Chondrocyte (in vitro differentiated cells): Measurements from ENCODE around the gene FBXO36. TPM values are rescaled to one million over a fixed set of nuclear protein-coding genes. Genes with fewer than 3 reads are reported as not detected.
"Not testable (repeated sequence)": the region's sequence is repeated elsewhere in the genome, so short reads cannot be mapped to it uniquely, and the experiment has no call there.

ENCODE experiments used
- DNase-seq: peaks from one replicate; pipeline ENCODE4 v3.0.0; 2021; ENCODE audit warnings: mixed read lengths, low spot score
- H3K27ac Mint-ChIP-seq: one replicate; pipeline ENCODE4 v1.8.0; 2021; ENCODE audit warnings: mild to moderate bottlenecking, moderate library complexity, mixed read lengths; ENCODE audit not compliant: unreplicated experiment
- H3K27me3 Mint-ChIP-seq: 2 replicates; pipeline ENCODE4 v1.8.0; 2021; ENCODE audit warnings: low read depth, mixed read lengths
- H3K36me3 Mint-ChIP-seq: 2 replicates; pipeline ENCODE4 v1.8.0; 2021; ENCODE audit warnings: low read depth, mixed read lengths
- H3K4me1 Mint-ChIP-seq: 2 replicates; pipeline ENCODE4 v1.8.0; 2021; ENCODE audit warnings: low read depth, mild to moderate bottlenecking, mixed read lengths
- H3K4me3 Mint-ChIP-seq: one replicate; pipeline ENCODE4 v1.8.0; 2021; ENCODE audit warnings: mild to moderate bottlenecking, moderate library complexity, mixed read lengths; ENCODE audit not compliant: unreplicated experiment
- H3K9me3 Mint-ChIP-seq: 2 replicates; pipeline ENCODE4 v1.8.0; 2021; ENCODE audit warnings: low read depth, mixed read lengths
- total RNA-seq: library from RNA; stranded (reverse); gene quantifications from 3 replicates; pipeline ENCODE4 v1.2.1, GENCODE V29; 2021
- TF ChIP-seq, protein P1 (sequence below): fragments of 200-600 bp; sonication (generic); IDR thresholded peaks from 2 replicates; pipeline ENCODE4 v1.5.0; 2021; ENCODE audit warnings: antibody characterized with exemption, mild to moderate bottlenecking, moderate library complexity

FBXO36 gene
- total RNA-seq, 1 donor from 2014 or later = 3.0 TPM

DNA sequence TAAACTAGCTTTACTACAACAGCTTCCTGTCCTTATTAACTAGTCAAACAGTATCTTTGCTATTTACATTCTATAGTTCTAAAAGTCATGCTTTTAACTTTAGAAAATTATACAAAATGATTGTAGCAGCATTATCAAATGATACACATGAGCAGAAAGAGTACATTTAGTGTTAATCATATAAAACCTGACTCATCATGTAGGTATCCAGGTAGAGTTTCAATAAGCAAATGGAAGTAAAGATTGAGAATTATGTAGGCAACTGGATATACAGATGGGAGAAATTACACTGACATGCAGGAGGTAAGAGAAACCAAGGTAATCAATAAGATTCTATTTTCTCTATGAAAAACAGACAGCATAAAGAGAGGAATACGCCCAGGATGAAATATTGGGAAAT lies 34.3 kb upstream of the FBXO36 start:
- no peaks in the 10 kb centered on the region for H3K27me3 Mint-ChIP-seq
- no peaks in the 10 kb centered on the region for H3K9me3 Mint-ChIP-seq
- H3K27ac Mint-ChIP-seq = no peak overlapping the region
- no peak overlapping the region for H3K4me3 Mint-ChIP-seq
- TF ChIP-seq, protein P1, sequence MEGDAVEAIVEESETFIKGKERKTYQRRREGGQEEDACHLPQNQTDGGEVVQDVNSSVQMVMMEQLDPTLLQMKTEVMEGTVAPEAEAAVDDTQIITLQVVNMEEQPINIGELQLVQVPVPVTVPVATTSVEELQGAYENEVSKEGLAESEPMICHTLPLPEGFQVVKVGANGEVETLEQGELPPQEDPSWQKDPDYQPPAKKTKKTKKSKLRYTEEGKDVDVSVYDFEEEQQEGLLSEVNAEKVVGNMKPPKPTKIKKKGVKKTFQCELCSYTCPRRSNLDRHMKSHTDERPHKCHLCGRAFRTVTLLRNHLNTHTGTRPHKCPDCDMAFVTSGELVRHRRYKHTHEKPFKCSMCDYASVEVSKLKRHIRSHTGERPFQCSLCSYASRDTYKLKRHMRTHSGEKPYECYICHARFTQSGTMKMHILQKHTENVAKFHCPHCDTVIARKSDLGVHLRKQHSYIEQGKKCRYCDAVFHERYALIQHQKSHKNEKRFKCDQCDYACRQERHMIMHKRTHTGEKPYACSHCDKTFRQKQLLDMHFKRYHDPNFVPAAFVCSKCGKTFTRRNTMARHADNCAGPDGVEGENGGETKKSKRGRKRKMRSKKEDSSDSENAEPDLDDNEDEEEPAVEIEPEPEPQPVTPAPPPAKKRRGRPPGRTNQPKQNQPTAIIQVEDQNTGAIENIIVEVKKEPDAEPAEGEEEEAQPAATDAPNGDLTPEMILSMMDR = no peak
- peaks cover 2% of the 10 kb centered on the region for H3K36me3 Mint-ChIP-seq
- no peak for DNase-seq
- H3K4me1 Mint-ChIP-seq = peaks cover 14% of the 10 kb centered on the region

DNA sequence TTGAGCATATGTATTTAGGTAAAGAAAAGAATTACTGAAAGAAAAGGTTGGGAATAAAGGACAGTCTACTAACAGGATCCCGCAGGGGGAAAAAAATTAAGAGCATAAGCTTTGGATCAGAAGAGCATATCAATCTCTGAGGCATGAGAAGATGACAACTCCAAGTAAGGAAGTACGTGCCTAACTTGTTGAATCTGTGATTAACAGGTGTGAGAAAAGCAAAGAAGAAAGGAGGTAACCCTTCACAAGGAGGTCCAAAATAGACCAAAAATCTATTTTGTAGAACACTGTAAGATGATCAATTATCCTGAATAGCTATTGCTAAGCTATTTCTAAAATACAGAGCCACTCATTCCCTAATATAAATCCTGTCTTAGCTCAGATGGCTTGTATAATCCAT lies 33.3 kb upstream of the FBXO36 start:
- Mint-ChIP-seq H3K27ac (no peak overlapping the region), H3K9me3 (no peaks in the 10 kb centered on the region), H3K4me1 (peaks cover 18% of the 10 kb centered on the region), H3K27me3 (no peaks in the 10 kb centered on the region), H3K4me3 (no peak overlapping the region), H3K36me3 (peaks cover 2% of the 10 kb centered on the region)
- DNase-seq = no peak
- TF ChIP-seq, protein P1 = no peak

- TF ChIP-seq, protein P1 = no peak
- DNase-seq = no peak
- H3K27ac Mint-ChIP-seq = no peak overlapping the region
- peaks cover 48% of the 10 kb centered on the region for H3K4me1 Mint-ChIP-seq
- H3K4me3 Mint-ChIP-seq = no peak overlapping the region
- no peaks in the 10 kb centered on the region for H3K9me3 Mint-ChIP-seq
- no peaks in the 10 kb centered on the region for H3K27me3 Mint-ChIP-seq
- no peaks in the 10 kb centered on the region for H3K36me3 Mint-ChIP-seq
Measured at GRCh38 chr2:229896857-229897256, 25.4 kb upstream of the FBXO36 start.

DNA sequence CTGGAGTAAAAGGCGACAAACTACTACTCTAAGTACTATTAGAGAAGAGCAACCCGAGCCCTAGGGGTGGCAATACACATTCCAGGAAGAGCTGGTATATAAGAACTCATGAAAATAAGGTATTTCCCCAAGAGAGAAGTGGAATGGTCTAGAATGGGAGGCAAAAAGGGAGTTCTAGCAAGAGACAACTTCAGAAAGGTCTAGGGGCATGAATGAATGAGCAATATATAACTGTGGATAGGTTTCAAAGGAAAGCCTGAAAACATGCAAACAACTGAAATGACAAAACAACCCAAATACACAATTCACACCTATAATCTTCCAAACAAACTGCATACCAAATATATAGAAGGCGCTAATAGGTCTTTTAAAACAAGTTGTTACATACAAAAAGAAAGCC lies 22.7 kb upstream of the FBXO36 start:
- no peak for DNase-seq
- Mint-ChIP-seq H3K4me3 (no peak overlapping the region), H3K36me3 (no peaks in the 10 kb centered on the region), H3K9me3 (no peaks in the 10 kb centered on the region), H3K27ac (peak overlapping the region; percentile 57), H3K4me1 (peaks cover 49% of the 10 kb centered on the region), H3K27me3 (no peaks in the 10 kb centered on the region)
- TF ChIP-seq, protein P1 = no peak

GRCh38 chr2:229900012-229900411 lies 22.3 kb upstream of the FBXO36 start:
- no peak overlapping the region for H3K4me3 Mint-ChIP-seq
- H3K27me3 Mint-ChIP-seq = no peaks in the 10 kb centered on the region
- DNase-seq = no peak
- H3K36me3 Mint-ChIP-seq = no peaks in the 10 kb centered on the region
- H3K4me1 Mint-ChIP-seq = peaks cover 45% of the 10 kb centered on the region
- H3K9me3 Mint-ChIP-seq = no peaks in the 10 kb centered on the region
- TF ChIP-seq, protein P1 = no peak
- H3K27ac Mint-ChIP-seq = no peak overlapping the region

DNA sequence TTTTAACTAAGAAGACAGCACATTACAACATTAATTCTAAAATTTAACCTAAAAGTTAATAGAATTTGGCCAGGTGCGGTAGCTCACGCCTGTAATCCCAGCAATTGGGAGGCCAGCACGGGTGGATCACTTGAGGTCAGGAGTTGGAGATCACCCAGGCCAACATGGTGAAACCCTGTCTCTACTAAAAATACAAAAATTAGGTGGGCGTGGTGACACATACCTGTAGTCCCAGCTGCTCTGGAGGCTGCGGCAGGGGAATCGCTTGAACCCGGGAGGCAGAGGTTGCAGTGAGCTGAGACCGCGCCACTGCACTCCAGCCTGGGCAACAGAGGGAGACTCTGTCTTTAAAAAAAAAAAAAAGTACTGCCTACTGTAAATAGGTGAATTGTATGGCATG lies 21.8 kb upstream of the FBXO36 start:
- not testable (repeated sequence) for DNase-seq, H3K9me3 Mint-ChIP-seq, H3K27me3 Mint-ChIP-seq, H3K36me3 Mint-ChIP-seq, H3K4me3 Mint-ChIP-seq
- Mint-ChIP-seq H3K27ac (peak overlapping the region; percentile 49), H3K4me1 (peaks cover 45% of the 10 kb centered on the region)
